ENCODE data around the gene PFN2.

Gene PFN2

DNA sequence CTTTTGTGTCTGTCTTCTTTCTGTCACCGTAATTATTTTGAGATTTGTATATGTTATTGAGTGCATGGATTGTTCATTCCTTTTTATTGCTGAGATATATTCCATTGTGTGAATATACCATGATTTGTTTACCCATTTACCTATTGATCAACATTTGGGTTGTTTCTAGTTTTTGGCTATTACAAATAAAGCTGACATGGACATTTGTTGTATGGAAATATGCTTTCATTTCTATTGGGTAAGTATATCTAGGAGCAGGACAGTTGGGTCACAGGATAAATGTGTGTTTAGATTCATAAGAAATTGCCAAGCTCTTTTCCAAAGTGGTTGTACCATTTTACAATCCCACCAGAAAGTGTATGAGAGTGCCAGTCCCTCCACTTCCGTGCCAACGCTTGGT lies 51.2 kb downstream of the PFN2 start:
- DNase-seq (ENCODE audit: low read depth, low spot score), result no peak

DNA sequence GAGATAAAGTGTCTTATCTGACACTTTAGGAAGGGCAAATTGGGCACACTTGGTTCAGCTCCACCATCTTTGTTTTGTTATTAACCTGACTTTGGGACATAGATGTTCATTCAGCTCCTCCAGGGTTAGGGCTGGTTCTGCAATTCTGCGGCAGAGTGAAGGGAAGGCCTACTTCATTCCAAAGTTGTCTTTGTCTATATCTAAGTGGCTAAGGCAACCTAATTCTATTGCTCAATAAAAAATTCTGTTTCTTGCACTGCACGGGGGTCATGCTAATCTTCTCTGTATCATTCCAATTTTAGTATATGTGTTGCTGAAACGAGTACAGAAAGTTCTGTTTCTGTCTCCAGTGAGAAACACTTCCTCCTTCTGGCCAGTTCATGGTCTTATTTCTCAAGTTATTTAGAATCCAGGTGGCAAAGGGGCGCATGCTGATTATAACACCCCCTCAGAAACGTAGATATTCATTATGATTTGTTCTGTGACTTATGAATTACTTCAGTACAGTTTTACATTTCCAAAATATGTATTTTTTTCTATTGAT lies 53.5 kb downstream of the PFN2 start:
- no peak for DNase-seq (ENCODE audit: low read depth, low spot score)
